Islet precursor cell (in vitro differentiated cells): Measurements from ENCODE around the gene SLC9B2.
"Not testable (repeated sequence)": the region's sequence is repeated elsewhere in the genome, so short reads cannot be mapped to it uniquely, and the experiment has no call there.

ENCODE experiments used
- DNase-seq: peaks from one replicate; pipeline ENCODE4 v3.0.0-alpha.2; 2018

Gene SLC9B2

DNA sequence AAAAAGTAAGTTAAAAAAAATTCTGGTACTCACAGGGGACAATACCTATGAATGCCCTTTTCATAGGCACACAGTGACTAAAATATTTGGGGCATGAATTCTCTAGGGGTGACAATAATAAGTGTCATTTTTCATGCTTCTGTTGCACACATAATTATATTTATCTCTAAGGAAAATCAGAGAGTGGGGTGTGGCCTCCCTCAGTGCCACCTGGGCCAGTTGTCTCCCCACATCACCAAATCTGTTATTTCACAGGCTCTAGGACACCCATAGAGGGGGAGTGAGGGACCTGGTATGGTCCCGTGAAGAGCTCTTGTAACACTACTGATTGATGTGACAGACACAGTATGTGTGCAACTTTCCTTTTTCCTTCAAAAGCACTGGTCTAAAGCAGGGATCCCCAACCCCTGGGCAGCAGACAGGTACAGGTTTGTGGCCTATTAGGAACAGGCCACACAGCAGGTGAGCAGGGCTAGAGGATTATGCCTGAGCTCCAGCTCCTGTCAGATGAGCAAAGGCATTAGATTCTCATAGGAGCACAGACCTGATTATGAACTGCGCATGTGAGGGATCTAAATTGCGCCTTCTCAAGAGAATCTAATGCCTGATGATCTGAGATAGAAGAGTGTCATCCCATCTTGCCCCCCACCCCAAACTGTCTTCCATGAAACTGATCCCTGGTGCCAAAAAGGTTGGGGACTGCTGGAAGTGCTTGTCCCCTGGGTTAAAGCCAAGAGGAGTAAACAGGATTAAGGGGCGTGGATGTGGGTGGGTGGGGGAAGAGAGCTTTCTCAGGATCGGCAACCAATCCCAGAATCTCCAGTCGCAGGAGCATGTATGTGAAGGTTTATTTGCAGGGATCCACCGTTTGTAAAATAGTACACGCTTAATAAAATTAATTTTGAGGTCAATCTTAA is 57.9 kb downstream of the SLC9B2 start:
- no peak for DNase-seq

DNA sequence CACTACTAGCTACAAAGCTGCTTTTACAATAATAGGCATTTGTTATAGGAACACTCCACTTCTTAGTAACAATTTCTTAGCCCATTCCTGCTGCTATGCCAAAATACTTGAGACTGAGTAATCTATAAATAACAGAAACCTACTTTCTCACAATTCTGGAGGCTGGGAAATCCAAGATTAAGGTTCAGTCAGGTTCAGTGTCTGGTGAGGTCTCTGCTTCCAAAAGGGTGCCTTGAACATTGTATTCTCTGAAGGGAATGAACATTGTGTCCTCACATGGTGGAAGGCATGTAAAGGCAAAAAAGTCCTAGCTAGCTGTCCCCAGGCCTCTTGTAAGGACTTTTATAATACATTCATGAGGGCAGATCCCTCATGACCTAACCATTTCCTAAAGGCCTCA is 64.0 kb downstream of the SLC9B2 start:
- DNase-seq, result no peak

DNA sequence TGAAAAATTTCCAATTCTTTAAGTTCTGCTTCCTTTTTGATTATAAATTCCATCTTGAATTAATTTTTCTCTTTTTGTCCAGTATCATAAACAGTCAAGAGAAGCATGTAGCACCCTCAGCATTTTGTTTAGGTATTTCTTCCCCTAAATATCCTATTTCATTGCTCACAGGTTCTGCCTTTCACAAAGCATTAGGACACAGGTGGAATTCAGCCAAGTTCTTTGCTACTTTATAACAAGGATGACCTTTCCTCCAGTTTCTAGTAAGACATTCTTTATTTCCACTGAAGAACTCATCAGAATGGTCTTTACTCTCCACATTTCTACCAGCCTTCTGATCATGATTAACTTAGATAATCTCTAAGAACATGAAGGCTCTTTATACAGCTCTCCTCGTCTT is 64.5 kb downstream of the SLC9B2 start:
- DNase-seq, result no peak

DNA sequence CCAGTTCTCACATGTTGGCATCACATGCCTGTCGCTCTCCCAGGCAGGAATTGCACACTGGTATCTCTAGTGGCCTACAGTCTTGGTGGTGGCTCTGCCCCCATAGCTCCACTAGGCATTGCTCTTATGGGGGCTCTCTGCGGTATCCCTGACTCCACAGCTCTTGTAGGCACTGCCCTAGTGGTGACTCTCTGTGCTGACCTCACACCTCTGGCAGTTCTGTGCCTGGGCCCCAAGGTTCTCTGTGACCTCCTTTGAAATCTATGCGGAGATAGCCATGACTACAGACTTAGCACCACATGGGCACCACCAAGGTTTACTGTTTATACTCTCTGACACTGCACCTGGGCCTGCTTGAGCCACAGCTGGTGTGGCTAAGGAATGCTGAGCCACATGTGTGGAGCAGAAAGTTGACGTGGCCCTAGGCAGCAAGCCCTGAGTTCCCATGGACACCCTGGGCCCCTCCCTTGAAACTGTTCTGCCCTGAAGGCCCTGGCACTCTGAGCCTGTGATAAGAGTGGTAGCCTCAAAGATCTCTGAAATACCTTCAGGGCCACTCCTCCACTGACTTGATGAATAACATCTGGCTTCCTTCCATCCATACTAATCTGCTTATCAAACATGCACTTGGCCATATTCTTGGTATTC is 65.1 kb downstream of the SLC9B2 start:
- no peak for DNase-seq

DNA sequence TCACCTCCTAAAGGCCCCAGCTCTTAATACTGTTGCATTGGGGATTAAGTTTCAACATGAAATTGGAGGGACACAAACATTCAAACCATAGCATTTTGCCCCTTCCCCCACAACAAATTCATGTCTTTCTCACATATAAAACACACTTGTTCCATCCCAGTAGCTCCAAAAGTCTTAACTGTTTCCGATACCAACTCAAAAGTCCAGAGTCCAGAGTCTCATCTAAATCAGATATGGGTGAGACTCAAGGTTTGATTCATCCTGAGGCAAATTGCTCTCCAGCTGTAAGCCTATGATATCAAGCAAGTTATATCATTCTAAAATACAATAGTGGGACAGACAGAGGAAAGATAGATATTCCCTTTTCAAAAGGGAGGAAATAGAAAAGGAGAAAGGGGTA is 65.8 kb downstream of the SLC9B2 start:
- no peak for DNase-seq

DNA sequence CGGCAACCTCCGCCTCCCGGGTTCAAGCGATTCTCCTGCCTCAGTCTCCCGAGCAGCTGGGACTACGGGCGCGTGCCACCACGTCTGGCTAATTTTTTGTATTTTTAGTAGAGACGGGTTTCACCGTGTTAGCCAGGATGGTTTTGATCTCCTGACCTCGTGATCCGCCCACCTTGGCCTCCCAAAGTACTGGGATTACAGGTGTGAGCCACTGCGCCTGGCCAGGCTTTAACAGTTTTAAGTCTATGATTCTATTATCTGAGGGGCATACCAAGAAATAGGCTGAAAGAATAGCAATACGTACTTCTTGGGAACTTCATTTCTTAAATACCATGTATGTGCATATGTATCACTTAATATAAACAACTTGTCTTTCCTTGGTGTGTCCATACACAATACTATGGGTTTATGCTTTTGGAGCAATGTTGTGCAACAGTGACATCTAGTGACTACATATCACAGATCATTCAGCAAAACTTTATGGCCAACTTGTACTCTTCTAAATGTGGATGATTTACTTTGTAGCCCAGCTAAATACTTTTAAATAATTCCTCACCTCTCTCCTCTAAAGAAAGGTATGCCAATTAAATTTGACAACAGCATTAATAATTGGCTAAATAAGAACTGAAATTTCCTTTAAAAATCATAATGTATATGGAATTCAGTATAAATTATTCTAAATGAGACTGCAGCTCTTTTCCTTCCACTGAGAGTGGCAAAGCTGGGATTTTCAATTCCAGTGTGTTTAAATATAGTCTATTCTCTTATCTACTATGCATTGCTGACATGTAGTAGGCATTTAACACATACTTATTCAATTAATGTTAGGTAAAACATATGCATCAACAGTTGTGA is 67.5 kb downstream of the SLC9B2 start:
- DNase-seq, result no peak

DNA sequence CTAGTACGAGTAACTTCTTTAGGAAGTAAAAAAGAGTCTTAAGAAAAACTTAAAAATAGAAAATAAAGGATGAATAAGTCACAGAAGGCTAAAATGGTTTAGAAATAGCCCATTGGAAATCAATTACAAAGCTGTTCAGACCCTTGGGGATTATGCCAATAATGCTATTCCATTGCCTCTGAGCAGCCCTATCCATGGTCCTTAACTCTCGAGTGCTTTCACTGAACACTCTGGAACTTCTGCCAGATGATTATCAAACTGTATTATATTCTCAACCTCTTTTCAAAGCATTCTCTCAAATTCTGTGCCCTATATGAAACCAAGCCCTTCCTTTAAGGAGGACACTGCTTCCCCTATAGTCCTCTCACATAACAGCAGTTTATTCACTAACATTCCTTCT is 74.0 kb downstream of the SLC9B2 start:
- no peak for DNase-seq

DNA sequence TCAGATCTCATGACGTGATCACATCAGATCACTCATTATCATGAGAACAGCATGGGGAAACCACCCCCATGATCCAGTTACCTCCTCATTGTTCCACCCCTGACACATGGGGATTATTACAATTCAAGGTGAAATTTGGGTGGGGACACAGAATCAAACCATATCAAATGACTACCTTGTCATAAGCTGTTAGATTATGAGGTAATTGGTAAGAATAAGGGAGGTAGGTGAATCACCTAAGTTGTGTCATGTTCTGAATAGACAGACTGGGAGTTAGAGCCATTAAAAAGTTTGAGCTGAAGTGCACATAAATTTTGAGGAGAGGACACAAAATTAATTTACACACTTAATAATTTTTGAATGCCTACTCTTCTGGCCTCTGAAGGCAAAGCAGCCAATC is 81.8 kb downstream of the SLC9B2 start:
- DNase-seq, result no peak

DNA sequence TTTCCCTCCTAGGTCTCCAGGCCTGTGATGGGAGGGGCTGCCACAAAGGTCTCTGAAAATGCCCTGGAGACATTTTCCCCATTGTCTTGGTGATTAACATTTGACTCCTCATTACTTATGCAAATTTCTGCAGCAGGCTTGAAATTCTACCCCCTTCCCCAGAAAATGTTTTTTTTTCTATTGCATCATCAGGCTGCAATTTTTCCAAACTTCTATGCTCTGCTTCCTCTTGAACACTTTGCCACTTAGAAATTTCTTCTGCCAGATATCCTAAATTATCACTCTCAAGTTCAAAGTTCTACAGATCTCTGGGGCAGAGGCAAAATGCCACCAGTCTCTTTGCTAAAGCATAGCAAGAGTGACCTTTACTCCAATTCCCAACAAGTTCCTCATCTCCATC is 82.6 kb downstream of the SLC9B2 start:
- not testable (repeated sequence) for DNase-seq

DNA sequence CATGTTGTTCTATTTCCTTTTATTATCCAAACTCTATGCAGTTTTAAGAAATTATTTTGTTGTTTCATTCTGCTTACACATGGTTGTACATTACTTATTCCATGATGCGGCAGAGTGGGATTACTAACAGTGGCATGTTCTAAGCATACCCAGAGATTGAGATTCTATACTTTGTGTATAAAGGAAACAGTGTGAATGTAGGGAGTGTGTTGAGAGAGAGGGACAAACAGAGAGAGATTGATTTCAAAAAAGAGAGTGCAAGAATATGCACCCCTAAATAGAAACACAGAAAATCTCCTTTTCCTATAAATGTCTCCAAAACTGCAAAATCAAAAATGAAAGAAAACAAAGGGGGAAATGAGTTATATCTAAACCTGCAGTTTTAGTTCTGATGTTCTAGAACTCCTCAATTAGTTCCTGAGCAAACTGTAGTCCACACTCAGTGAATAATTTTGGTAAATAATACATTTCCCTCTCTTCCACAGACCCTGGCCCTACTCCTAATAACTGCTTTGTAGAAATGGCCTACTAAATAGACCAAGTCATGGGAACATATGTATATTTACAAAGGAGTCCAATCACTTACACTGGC is 88.0 kb downstream of the SLC9B2 start:
- no peak for DNase-seq

DNA sequence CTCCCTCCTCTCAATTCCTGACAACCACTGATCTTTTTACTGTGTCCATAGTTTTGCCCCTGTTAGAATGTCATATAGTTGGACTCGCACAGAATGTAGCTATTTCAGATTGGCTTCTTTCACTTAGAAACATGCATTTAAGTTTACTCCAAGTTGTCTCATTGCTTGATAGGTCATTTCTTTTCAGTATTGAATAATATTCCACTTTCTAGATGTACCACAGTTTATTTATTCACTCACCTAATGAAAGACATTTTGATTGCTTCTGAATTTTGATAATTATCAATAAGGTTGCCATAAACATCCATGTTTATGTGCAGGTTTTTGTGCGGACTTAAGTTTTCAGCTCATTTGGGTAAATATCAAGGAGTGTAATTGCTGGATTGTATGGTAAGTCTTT is 95.6 kb downstream of the SLC9B2 start:
- DNase-seq, result no peak
